Vagina (tissue), 2 donors: ENCODE results near the gene HRH2. TPM values are rescaled to one million over a fixed set of nuclear protein-coding genes. Genes with fewer than 3 reads are reported as not detected.

ENCODE experiments used
- DNase-seq, 2 donors: peaks; one replicate each; pipeline ENCODE4 v3.0.0-alpha.2; 2017; ENCODE audit errors: extremely low spot score in 2 of 2
- H3K27ac ChIP-seq: fragments of 200-600 bp; sonication (generic); one replicate; pipeline ENCODE4 v1.5.1; 2019
- H3K27me3 ChIP-seq: fragments of 200-600 bp; sonication (generic); one replicate; pipeline ENCODE4 v1.5.1; 2019
- H3K36me3 ChIP-seq, 2 donors: fragments of 200-600 bp; sonication (generic); one replicate each; pipeline ENCODE4 v1.5.1; 2017 to 2019
- H3K4me1 ChIP-seq: fragments of 200-600 bp; sonication (generic); one replicate; pipeline ENCODE4 v1.5.1; 2019
- H3K4me3 ChIP-seq, 2 donors: fragments of 200-600 bp; sonication (generic); 1 replicate in 1 of 2; 2 replicates in 1 of 2; pipeline ENCODE4 v1.5.1; 2016 to 2019
- H3K9me3 ChIP-seq: fragments of 200-600 bp; sonication (generic); one replicate; pipeline ENCODE4 v1.5.1; 2019
- CTCF ChIP-seq, 3 experiments: fragments of 450-650 bp in 2 of 3; fragments of 200-600 bp in 1 of 3; sonication (generic) in 1 of 3; IDR thresholded peaks; one replicate each; pipeline ENCODE4 v1.5.1; 2017 to 2019; ENCODE audit warnings: antibody characterized with exemption in 3 of 3, mild to moderate bottlenecking in 2 of 3, moderate library complexity in 2 of 3
- POLR2A ChIP-seq, 2 donors: fragments of 450-650 bp; IDR thresholded peaks; one replicate each; pipeline ENCODE4 v1.6.1; 2017; ENCODE audit warnings: antibody characterized with exemption in 2 of 2, mild to moderate bottlenecking in 2 of 2, moderate library complexity in 2 of 2
- POLR2AphosphoS5 ChIP-seq, 2 donors: sonication (generic); formaldehyde crosslinking; IDR thresholded peaks; one replicate each; pipeline ENCODE4 v1.9.0; 2017; ENCODE audit warnings: antibody characterized with exemption in 2 of 2, mild to moderate bottlenecking in 2 of 2, low read depth in 1 of 2; ENCODE audit not compliant: insufficient read depth in 1 of 2
- intact Hi-C: fragments of 100-400 bp; cut with DNase I; formaldehyde crosslinking; loops from one replicate; pipeline ENCODE4 v1.15.1; 2023
- total RNA-seq: library from RNA; depleted of rRNA; stranded (reverse); fragments of >200 nt; gene quantifications from one replicate; pipeline ENCODE4 v1.2.3, GENCODE V29; 2016

Gene HRH2
- total RNA-seq, 1 donor from 2014 or later, result 0.98 TPM

DNA sequence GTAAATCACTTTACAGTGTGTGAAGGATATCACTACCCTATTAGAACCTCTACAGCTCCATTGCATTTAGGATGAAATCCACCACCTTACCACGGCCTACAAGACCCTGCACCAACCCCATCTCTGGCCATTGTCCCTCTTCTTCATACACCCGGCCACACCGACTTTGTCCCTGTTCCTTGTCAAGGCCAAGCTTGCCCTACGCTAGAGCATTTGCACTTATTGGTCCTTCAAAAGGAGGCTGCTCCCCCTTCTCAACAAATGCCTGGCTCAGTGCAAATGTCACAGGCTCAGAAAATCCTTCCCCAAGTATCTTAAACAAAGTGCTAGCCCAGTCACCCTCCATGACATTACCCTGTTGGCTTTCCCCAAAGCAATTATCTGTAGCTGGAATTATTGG is 4.1 kb upstream of the HRH2 start:
- Histone ChIP-seq H3K4me3 (no peak overlapping the region), H3K27me3 (no peaks in the 10 kb centered on the region), H3K4me1 (no peaks in the 10 kb centered on the region), H3K9me3 (no peaks in the 10 kb centered on the region), H3K27ac (no peak overlapping the region), H3K36me3 (no peaks in the 10 kb centered on the region)
- intact Hi-C loops, result no loop called here
- no peak for DNase-seq
- TF ChIP-seq CTCF (IDR thresholded peaks at IDR 0.05) (no peak), POLR2AphosphoS5 (IDR thresholded peaks at IDR 0.05; ENCODE audit: insufficient read depth in 1 of 2, low read depth in 1 of 2) (no peak), POLR2A (IDR thresholded peaks at IDR 0.05) (no peak)

DNA sequence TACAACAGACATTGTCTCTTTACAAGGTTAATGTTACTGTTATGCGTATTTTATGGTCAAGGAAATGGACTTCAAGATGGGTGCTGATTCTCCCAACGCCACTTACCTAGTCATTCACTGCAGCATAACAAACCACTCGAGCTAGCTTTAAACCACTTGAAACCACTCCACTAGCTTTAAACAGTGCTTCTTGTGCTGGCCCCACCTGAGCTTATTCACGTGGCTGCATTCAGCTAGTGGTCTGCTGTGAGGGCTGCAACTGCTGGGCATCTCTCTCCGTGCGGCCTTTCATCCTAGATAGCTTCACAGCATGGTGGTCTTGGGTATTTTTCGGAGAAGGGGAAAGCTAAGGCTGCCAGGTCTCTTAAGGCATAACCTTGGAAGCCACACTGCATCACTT is 3.5 kb upstream of the HRH2 start:
- TF ChIP-seq CTCF (IDR thresholded peaks at IDR 0.05) (no peak), POLR2AphosphoS5 (IDR thresholded peaks at IDR 0.05; ENCODE audit: insufficient read depth in 1 of 2, low read depth in 1 of 2) (no peak), POLR2A (IDR thresholded peaks at IDR 0.05) (no peak)
- no peaks in the 10 kb centered on the region for H3K9me3 ChIP-seq
- H3K27me3 ChIP-seq, result no peaks in the 10 kb centered on the region
- intact Hi-C loops, result no loop called here
- no peaks in the 10 kb centered on the region for H3K4me1 ChIP-seq
- no peak for DNase-seq
- no peaks in the 10 kb centered on the region for H3K36me3 ChIP-seq
- H3K4me3 ChIP-seq, result no peak overlapping the region
- no peak overlapping the region for H3K27ac ChIP-seq

DNA sequence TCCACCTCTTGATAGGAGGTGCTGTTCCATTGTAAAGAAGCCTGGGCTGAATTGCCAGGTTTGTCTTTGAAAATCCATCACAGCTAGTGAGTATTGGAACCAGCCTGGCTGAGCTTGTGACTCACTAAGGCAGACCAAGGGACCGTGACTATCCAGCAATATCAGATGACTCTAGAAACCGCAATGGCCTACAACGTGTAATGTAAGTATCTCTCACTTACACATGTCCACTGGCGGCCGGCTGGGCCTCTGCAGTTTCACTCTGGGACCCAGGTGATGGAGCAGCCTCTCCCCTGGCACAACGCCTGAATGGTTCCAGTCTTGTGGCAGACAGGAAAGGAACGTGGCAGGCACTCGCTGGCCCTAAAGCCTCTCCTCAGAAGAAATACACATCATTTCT is 3.1 kb upstream of the HRH2 start:
- no peak overlapping the region for H3K4me3 ChIP-seq
- no peaks in the 10 kb centered on the region for H3K27me3 ChIP-seq
- no peak for DNase-seq
- intact Hi-C loops, result no loop called here
- H3K4me1 ChIP-seq, result no peaks in the 10 kb centered on the region
- H3K36me3 ChIP-seq, result no peaks in the 10 kb centered on the region
- H3K27ac ChIP-seq, result no peak overlapping the region
- H3K9me3 ChIP-seq, result no peaks in the 10 kb centered on the region
- TF ChIP-seq CTCF (IDR thresholded peaks at IDR 0.05) (no peak), POLR2AphosphoS5 (IDR thresholded peaks at IDR 0.05; ENCODE audit: insufficient read depth in 1 of 2, low read depth in 1 of 2) (no peak), POLR2A (IDR thresholded peaks at IDR 0.05) (no peak)

GRCh38 chr5:175655411-175655810 is 2.5 kb upstream of the HRH2 start:
- no peak for DNase-seq
- Histone ChIP-seq H3K27me3 (no peaks in the 10 kb centered on the region), H3K27ac (no peak overlapping the region), H3K36me3 (no peaks in the 10 kb centered on the region), H3K4me1 (no peaks in the 10 kb centered on the region), H3K9me3 (no peaks in the 10 kb centered on the region), H3K4me3 (no peak overlapping the region)
- TF ChIP-seq CTCF (IDR thresholded peaks at IDR 0.05) (no peak), POLR2A (IDR thresholded peaks at IDR 0.05) (no peak), POLR2AphosphoS5 (IDR thresholded peaks at IDR 0.05; ENCODE audit: insufficient read depth in 1 of 2, low read depth in 1 of 2) (no peak)
- intact Hi-C loops, result no loop called here

- H3K9me3 ChIP-seq, result no peaks in the 10 kb centered on the region
- H3K4me3 ChIP-seq, result no peak overlapping the region
- H3K27ac ChIP-seq, result no peak overlapping the region
- no peaks in the 10 kb centered on the region for H3K4me1 ChIP-seq
- intact Hi-C loops, result no loop called here
- DNase-seq, result no peak
- H3K27me3 ChIP-seq, result no peaks in the 10 kb centered on the region
- no peaks in the 10 kb centered on the region for H3K36me3 ChIP-seq
- TF ChIP-seq POLR2A (IDR thresholded peaks at IDR 0.05) (no peak), POLR2AphosphoS5 (IDR thresholded peaks at IDR 0.05; ENCODE audit: insufficient read depth in 1 of 2, low read depth in 1 of 2) (no peak), CTCF (IDR thresholded peaks at IDR 0.05) (no peak)
These were observed 905 bp upstream of the HRH2 start for GRCh38 chr5:175656966-175657365.
